A204.1 (cell line): ENCODE data around the gene LCN9.

Experiments
- FAIRE-seq: peaks from 2 replicates; lab custom pipeline; 2012; peaks lifted over from hg19 to GRCh38; lab: Jason Lieb, UNC

The LCN9 gene

GRCh38 chr9:135699440-135699839 is 36.3 kb downstream of the LCN9 start, which contains the start of gene SOHLH1:
Gene SOHLH1 (minus strand): TSS chr9:135699481. CDS start chr9:135699467, 14 bp downstream.
- FAIRE-seq: no peak

- no peak for FAIRE-seq
Measured at GRCh38 chr9:135700525-135700924, 37.4 kb downstream of the LCN9 start.

- FAIRE-seq: no peak
Measured at GRCh38 chr9:135701067-135701958, 38.2 kb downstream of the LCN9 start.

GRCh38 chr9:135701959-135702721 is 39.0 kb downstream of the LCN9 start, which contains the start of gene KCNT1:
Gene KCNT1 (plus strand): TSS chr9:135702185. CDS start chr9:135702259, 74 bp downstream.
- no peak for FAIRE-seq

GRCh38 chr9:135703726-135704125 is 40.6 kb downstream of the LCN9 start:
- FAIRE-seq: no peak

GRCh38 chr9:135704483-135704882 is 41.4 kb downstream of the LCN9 start:
- FAIRE-seq: no peak

GRCh38 chr9:135705376-135705775 is 42.3 kb downstream of the LCN9 start:
- FAIRE-seq: no peak

- FAIRE-seq: no peak
Measured at GRCh38 chr9:135706288-135706687, 43.2 kb downstream of the LCN9 start.

- FAIRE-seq: no peak
Measured at GRCh38 chr9:135707252-135708138, 44.4 kb downstream of the LCN9 start.

GRCh38 chr9:135708164-135708563 is 45.1 kb downstream of the LCN9 start:
- no peak for FAIRE-seq

- no peak for FAIRE-seq
Measured at GRCh38 chr9:135711391-135711790, 48.3 kb downstream of the LCN9 start.

- no peak for FAIRE-seq
Measured at GRCh38 chr9:135711881-135712280, 48.8 kb downstream of the LCN9 start.

GRCh38 chr9:135712613-135713295 is 49.6 kb downstream of the LCN9 start:
- no peak for FAIRE-seq

GRCh38 chr9:135714242-135715055 is 51.3 kb downstream of the LCN9 start:
- FAIRE-seq: no peak

GRCh38 chr9:135715056-135715595 is 52.0 kb downstream of the LCN9 start:
- no peak for FAIRE-seq

- no peak for FAIRE-seq
Measured at GRCh38 chr9:135716045-135716444, 52.9 kb downstream of the LCN9 start.
